ENCODE measurements around the gene KCTD16.

Gene KCTD16

DNA sequence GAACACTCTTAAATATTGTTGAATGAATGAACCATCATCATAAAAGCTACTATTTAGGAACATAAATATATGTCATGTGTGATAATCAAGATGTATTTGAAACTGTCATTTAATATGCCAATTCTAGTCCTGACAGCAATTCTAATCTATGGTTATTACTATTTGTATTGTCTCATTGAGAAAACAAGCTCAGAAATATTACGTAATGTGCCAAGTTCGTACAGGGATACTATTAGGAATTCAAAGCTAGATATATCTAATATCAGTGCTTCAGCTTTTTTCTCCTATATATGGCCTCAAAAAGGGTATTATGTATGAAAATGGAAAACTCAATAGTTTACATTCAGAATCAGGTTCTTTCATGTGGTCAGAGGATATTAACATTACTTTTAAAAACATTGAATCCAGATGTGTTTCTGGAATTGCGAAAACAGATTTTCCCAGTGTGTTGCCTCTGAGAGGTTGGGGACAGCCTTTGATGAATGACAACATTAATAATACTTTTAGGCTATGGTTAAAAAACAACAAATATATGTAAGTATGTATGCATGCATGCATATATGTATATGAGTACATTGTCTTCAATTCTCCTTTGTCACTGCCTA lies 95.1 kb downstream of the KCTD16 start:
- Mint-ChIP-seq H3K4me3 (no peak overlapping the region), H3K4me1 (ENCODE audit: low read depth) (no peaks in the 10 kb centered on the region), H3K36me3 (ENCODE audit: low read depth) (no peaks in the 10 kb centered on the region), H3K27me3 (ENCODE audit: low read depth) (no peaks in the 10 kb centered on the region), H3K9me3 (no peaks in the 10 kb centered on the region), H3K27ac (no peak overlapping the region)
- no peak for DNase-seq (ENCODE audit: low spot score)

DNA sequence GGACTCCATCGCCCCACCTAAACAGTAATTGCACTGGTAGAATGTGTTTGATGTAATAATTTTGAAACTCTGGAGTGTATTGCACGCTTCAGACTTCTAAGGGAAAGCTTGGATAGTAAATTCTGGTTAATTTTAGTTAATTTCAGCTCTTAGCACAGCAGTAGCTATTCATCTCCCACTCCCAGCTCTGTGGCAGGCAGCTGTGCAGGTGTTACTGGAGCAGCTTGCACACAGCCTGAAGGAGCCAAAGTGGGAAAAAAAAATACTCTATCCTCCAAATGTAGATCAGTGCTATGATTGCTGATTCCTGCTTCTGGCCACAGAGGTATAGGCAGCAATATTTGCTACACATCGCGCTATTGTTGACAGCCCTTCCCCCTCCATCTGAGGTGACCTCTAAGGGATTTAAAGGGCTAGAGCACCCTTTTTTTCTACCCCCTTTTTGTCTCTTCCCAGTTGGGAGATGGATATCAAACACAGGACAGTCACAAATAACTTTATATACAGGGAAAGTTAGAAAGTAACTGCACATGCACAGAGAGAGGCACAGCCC lies 97.4 kb downstream of the KCTD16 start:
- no peak for DNase-seq (ENCODE audit: low spot score)
- H3K36me3 Mint-ChIP-seq (ENCODE audit: low read depth), result no peaks in the 10 kb centered on the region
- H3K9me3 Mint-ChIP-seq, result no peaks in the 10 kb centered on the region
- no peak overlapping the region for H3K4me3 Mint-ChIP-seq
- H3K27me3 Mint-ChIP-seq (ENCODE audit: low read depth), result no peaks in the 10 kb centered on the region
- no peak overlapping the region for H3K27ac Mint-ChIP-seq
- H3K4me1 Mint-ChIP-seq (ENCODE audit: low read depth), result no peaks in the 10 kb centered on the region

DNA sequence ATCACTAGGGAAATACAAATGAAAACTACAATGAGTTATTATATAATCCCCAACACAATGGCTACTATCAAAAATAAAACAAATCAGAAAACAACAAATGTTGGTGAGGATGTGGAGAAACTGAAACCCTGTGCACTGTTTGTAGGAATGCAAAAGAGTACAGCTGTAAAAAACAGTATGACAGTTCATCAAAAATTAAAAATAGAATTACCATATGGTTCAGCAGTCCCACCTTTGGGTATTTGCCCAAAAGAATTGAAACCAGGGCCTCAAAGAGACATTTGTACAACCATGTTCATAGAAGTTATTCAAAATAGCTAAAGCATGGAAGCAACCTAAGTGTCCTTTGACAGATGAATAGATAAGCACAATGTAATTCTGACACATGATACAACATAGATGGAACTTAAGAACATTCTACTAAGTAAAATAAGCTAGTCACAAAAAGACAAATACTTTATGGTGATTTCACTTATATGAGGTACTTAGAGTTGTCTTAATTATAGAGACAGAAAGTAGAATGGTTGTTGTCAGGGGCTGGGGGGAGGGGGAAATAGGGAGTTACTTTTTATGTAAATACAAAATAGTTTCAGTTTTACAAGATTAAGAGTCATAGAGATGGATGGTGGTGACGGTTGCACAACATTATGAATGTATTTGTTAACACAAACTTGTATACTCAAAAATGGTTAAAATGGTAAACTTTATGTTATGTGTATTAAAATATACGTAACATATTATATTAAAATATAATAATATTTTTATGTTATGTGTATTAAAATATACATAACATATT lies 102.8 kb downstream of the KCTD16 start:
- H3K36me3 Mint-ChIP-seq (ENCODE audit: low read depth), result no peaks in the 10 kb centered on the region
- no peak overlapping the region for H3K27ac Mint-ChIP-seq
- no peaks in the 10 kb centered on the region for H3K4me1 Mint-ChIP-seq (ENCODE audit: low read depth)
- H3K27me3 Mint-ChIP-seq (ENCODE audit: low read depth), result no peaks in the 10 kb centered on the region
- H3K9me3 Mint-ChIP-seq, result no peaks in the 10 kb centered on the region
- DNase-seq (ENCODE audit: low spot score), result no peak
- no peak overlapping the region for H3K4me3 Mint-ChIP-seq

DNA sequence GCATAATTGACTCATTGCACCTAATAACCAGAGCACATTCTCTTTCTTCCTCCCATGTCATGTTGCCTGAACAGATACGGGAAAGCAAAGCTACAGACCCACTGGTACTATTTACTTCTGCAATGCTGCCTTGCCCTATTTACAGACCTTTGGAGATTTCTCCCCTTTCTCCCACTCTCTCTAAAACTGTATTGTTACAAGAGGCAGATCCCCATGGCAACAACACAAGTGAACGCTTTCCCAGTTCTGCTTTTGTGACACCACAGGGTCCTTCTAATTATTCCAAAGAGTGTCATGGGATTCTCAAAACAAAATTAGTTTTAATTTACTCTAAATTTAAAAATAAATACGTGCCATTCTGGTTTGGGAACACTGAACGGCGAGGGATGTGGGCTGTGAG lies 104.7 kb downstream of the KCTD16 start:
- Mint-ChIP-seq H3K4me1 (ENCODE audit: low read depth) (no peaks in the 10 kb centered on the region), H3K27ac (no peak overlapping the region), H3K36me3 (ENCODE audit: low read depth) (no peaks in the 10 kb centered on the region), H3K4me3 (no peak overlapping the region), H3K27me3 (ENCODE audit: low read depth) (no peaks in the 10 kb centered on the region), H3K9me3 (no peaks in the 10 kb centered on the region)
- DNase-seq (ENCODE audit: low spot score), result no peak

DNA sequence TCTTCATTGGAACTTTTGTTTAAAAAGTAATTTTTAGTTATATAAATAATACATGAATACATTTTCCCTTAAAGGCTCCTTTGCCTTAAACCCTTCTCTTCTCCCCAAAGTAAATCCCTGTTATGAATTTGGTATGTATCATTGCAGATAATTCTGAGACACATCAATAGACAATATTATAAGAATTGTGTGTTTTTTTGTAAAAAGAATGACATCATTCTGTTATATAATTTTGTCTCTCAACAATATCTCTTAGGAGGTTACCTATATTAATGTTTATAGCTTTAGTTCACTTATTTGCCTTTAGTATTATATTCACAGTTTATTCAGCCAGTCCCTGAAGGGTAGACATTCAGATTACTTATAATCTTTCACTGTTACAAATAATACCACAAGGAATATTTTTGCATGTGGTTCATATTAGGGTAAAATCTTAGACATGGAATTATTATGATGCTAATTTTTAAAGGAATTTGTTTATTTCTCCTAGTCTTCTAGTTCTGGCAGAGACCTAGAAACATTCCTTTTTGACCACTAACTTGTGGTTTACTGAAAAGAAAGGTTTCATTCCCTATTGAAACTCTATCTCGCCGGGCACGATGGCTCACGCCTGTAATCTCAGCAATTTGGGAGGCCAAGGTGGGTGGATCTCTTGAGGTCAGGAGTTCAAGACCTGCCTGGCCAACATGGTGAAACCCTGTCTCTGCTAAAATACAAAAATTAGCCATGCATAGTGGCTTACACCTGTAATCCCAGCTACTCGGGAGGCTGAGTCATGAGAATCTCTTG lies 105.6 kb downstream of the KCTD16 start:
- Mint-ChIP-seq H3K9me3 (no peaks in the 10 kb centered on the region), H3K36me3 (ENCODE audit: low read depth) (no peaks in the 10 kb centered on the region), H3K27ac (no peak overlapping the region), H3K4me3 (no peak overlapping the region), H3K27me3 (ENCODE audit: low read depth) (no peaks in the 10 kb centered on the region), H3K4me1 (ENCODE audit: low read depth) (no peaks in the 10 kb centered on the region)
- DNase-seq (ENCODE audit: low spot score), result no peak

DNA sequence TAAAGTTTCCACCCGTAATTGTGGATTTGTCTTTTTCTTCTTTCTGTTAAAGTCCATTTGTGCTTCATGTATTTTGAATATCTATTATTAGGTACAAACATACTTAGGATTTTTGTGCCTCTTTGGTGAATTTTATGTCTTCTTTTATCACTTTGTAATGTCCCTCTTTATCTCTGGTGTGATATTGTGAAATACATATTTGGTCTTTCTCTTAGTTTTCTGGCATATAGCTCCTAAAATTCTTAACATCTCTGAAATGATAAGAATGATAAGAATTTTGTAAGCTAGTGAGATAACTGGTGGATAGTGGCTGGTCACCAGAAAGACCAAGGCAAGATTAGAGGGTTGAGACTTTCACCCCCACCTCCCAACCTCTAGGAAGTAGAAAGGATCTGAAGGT lies 111.1 kb downstream of the KCTD16 start:
- Mint-ChIP-seq H3K27me3 (ENCODE audit: low read depth) (no peaks in the 10 kb centered on the region), H3K4me1 (ENCODE audit: low read depth) (no peaks in the 10 kb centered on the region), H3K9me3 (no peaks in the 10 kb centered on the region), H3K27ac (no peak overlapping the region), H3K36me3 (ENCODE audit: low read depth) (no peaks in the 10 kb centered on the region), H3K4me3 (no peak overlapping the region)
- no peak for DNase-seq (ENCODE audit: low spot score)

DNA sequence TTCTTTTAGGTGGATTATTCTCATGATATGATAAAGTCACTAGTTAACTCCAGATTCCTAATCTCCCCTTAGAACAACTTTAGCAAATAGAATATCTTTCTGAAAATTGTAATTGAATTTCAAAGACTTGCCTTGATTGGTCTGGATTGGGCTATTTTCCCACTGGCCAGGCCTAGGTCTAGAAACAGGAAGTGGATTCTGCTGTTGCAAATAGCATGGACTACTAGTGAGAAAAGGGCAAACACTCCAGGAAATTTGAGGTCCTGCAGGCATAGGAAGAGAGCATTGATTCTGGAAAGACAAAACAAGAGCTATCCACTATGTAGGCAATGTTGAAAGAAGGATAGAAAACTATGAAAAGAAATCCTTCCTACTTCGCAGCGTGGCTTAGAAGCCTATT lies 113.4 kb downstream of the KCTD16 start:
- Mint-ChIP-seq H3K4me1 (ENCODE audit: low read depth) (no peaks in the 10 kb centered on the region), H3K27me3 (ENCODE audit: low read depth) (no peaks in the 10 kb centered on the region), H3K36me3 (ENCODE audit: low read depth) (no peaks in the 10 kb centered on the region), H3K9me3 (no peaks in the 10 kb centered on the region), H3K27ac (no peak overlapping the region), H3K4me3 (no peak overlapping the region)
- DNase-seq (ENCODE audit: low spot score), result no peak

DNA sequence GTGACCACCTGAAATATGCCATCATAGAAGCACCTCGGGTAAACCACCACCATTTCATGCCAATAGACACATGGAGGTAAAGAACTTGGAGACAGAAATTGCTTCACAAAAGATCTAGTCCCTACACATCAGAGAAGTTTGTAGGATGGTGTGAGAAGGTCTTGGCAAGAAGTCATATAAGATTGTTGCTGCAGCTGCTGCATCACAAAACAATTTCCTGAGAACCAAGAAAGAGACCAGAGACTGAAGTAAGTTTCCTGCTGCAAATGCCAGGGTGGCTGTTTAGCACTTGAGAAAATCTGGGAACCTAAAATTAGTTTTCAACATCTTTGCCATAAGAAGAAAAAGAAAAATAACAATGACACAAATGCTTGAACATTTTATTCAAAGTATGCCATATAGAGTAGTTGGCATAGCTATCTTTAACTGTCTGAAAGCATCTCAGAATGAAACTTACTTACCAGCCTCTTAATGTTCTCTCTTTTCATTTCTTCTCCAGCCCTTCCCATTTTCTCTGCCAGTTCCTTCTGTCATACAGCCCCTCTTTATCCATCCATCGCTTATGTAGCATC lies 114.3 kb downstream of the KCTD16 start:
- H3K4me3 Mint-ChIP-seq, result no peak overlapping the region
- H3K27me3 Mint-ChIP-seq (ENCODE audit: low read depth), result no peaks in the 10 kb centered on the region
- no peak for DNase-seq (ENCODE audit: low spot score)
- no peak overlapping the region for H3K27ac Mint-ChIP-seq
- H3K4me1 Mint-ChIP-seq (ENCODE audit: low read depth), result no peaks in the 10 kb centered on the region
- H3K9me3 Mint-ChIP-seq, result no peaks in the 10 kb centered on the region
- H3K36me3 Mint-ChIP-seq (ENCODE audit: low read depth), result no peaks in the 10 kb centered on the region

DNA sequence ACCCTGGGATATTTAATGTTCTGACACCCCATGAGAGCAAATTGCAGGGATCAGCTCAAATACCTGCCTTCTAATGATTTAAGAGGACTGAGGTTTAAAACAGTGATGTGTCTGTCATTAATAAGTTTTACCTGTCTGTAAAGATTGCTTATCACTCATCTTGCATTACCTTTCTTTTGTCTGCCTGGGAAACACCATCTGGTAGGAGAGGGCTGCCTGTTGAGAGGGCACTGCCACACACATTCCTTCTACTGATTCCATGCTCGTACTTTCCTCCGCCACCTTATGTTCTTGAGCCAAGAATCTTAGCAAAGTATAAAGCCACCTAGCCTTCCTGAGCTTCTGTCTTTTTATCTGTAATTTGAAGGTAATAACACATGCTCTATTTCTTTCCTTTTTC lies 118.6 kb downstream of the KCTD16 start:
- no peaks in the 10 kb centered on the region for H3K4me1 Mint-ChIP-seq (ENCODE audit: low read depth)
- H3K36me3 Mint-ChIP-seq (ENCODE audit: low read depth), result no peaks in the 10 kb centered on the region
- DNase-seq (ENCODE audit: low spot score), result no peak
- H3K27ac Mint-ChIP-seq, result no peak overlapping the region
- no peaks in the 10 kb centered on the region for H3K9me3 Mint-ChIP-seq
- H3K27me3 Mint-ChIP-seq (ENCODE audit: low read depth), result no peaks in the 10 kb centered on the region
- no peak overlapping the region for H3K4me3 Mint-ChIP-seq

DNA sequence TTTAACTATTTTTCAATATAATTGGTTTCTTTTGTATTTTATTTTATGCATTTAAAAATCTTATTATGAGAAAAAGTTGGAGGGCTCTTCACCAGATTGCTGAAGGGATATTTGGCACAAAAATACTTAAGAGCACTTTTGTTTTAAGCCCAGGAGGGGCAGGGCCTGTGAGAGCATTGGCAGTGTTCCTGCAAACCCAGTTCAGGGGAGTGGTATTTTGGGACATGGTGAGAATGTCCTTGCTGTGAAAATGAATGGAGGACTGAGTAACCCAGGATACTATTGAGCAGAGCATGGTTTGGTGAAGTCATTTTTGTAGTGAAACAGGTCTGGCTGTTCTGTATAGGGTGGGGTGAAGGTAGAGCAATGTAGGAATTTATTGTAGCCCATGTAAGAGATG lies 121.4 kb downstream of the KCTD16 start:
- Mint-ChIP-seq H3K27ac (no peak overlapping the region), H3K27me3 (ENCODE audit: low read depth) (no peaks in the 10 kb centered on the region), H3K36me3 (ENCODE audit: low read depth) (no peaks in the 10 kb centered on the region), H3K4me1 (ENCODE audit: low read depth) (no peaks in the 10 kb centered on the region), H3K9me3 (no peaks in the 10 kb centered on the region), H3K4me3 (no peak overlapping the region)
- DNase-seq (ENCODE audit: low spot score), result no peak

DNA sequence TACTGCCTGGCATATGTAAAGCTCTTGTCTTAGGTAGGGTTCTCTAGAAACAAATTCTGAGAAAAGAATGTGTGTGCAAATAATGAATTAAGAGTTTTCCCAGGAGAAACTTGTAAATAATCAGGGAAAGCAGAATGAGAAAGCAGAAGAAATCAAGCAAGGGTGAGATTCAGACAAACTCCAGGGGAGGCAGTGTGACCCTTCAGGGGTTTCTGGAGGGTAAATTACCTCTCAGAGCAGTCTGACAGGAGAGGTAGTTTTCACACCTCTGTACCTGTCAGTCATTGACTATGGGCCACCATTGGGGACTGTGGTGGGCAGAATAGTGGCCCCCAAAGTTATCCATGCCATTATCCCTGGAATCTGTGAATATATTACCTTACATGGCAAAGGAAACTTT lies 124.6 kb downstream of the KCTD16 start:
- Mint-ChIP-seq H3K27me3 (ENCODE audit: low read depth) (no peaks in the 10 kb centered on the region), H3K4me1 (ENCODE audit: low read depth) (no peaks in the 10 kb centered on the region), H3K27ac (no peak overlapping the region), H3K4me3 (no peak overlapping the region), H3K36me3 (ENCODE audit: low read depth) (no peaks in the 10 kb centered on the region), H3K9me3 (no peaks in the 10 kb centered on the region)
- no peak for DNase-seq (ENCODE audit: low spot score)

DNA sequence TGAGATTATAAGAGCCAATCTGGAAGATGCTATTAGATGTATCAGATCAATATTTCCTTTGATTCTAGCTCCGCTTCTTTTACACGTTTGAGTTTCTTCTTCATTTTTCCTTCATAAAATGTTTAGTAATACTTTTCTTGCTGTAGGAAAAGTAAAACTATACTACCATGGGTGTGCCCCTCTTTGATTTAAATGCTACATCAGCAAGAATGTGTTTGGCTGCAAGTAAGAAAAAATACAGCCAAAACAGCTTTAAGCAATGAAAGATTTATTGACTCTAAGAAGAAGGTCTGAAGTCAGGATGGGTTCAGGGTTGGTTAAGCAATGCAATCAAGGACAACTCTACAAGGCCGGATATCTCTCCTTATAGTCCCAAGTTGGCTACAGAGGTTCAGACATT lies 126.4 kb downstream of the KCTD16 start:
- DNase-seq (ENCODE audit: low spot score), result no peak
- Mint-ChIP-seq H3K4me1 (ENCODE audit: low read depth) (no peaks in the 10 kb centered on the region), H3K9me3 (no peaks in the 10 kb centered on the region), H3K36me3 (ENCODE audit: low read depth) (no peaks in the 10 kb centered on the region), H3K27ac (no peak overlapping the region), H3K4me3 (no peak overlapping the region), H3K27me3 (ENCODE audit: low read depth) (no peaks in the 10 kb centered on the region)

DNA sequence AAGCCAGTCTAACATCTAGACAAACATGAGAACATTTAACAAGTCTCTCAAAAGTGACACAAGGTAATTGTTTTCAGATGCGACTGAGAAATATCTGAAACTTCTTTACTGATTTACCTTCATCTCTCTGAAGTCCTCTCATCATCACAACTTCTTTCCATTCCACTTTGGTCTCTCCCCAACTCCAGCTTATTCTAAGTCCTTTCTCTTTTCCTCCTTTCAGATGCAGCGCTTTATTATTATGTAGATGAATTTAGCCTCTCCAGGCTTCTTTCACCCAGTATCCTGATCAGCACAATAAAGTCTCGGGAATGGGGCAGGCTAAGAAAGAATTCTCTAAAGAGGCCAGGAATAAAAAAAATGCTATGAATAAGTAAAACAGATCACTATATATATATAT lies 128.0 kb downstream of the KCTD16 start:
- Mint-ChIP-seq H3K27me3 (ENCODE audit: low read depth) (no peaks in the 10 kb centered on the region), H3K27ac (no peak overlapping the region), H3K4me1 (ENCODE audit: low read depth) (no peaks in the 10 kb centered on the region), H3K36me3 (ENCODE audit: low read depth) (no peaks in the 10 kb centered on the region), H3K4me3 (no peak overlapping the region), H3K9me3 (no peaks in the 10 kb centered on the region)
- DNase-seq (ENCODE audit: low spot score), result no peak

DNA sequence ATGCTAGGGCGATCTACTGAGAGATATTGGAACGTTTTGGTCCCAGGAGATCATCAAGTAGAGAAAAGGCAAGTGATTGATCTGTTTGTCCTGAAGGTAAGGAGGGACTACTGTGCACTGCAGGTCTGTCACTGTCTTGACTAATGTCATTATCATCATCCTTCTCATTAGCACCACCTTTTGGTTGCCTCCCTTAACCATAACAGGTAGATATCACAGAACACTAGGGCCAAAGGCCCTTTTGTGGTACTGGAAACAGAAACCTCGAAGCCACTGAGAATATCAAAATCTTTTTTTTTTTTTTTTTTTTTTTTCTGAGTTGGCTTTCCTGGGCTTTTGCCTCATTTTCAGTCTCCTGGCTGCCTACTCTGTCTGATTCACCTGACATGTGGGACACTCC lies 134.0 kb downstream of the KCTD16 start:
- no peak overlapping the region for H3K4me3 Mint-ChIP-seq
- H3K36me3 Mint-ChIP-seq (ENCODE audit: low read depth), result no peaks in the 10 kb centered on the region
- H3K9me3 Mint-ChIP-seq, result no peaks in the 10 kb centered on the region
- H3K4me1 Mint-ChIP-seq (ENCODE audit: low read depth), result no peaks in the 10 kb centered on the region
- H3K27ac Mint-ChIP-seq, result no peak overlapping the region
- DNase-seq (ENCODE audit: low spot score), result no peak
- H3K27me3 Mint-ChIP-seq (ENCODE audit: low read depth), result no peaks in the 10 kb centered on the region
